Measurements from ENCODE around the gene ARHGEF16.

DNA sequence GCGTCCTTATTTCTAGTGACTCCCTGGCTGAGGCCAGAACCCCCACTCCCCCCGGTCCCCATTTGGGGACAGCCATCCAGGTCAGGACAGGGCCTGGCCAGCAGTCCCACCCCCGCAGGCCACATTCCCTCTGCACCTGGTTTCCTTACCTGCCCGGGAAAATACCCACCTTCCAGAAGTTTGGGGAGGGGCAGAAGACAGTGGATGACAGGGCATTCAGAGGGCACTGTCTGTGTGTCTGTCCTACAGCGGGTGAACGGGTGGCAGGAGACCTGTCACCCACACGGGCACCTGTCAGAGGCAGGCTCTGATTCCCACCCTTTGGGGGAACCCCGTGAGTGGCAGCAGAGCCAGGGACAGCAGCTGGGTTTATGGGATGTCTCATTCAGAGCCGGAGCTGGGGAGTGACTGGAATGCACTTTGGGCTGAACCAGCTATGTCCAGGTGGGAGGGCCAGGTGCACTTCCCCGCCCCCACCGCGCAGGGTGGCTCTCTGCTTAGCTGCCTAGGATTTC lies 2.0 kb downstream of the ARHGEF16 start:
- TF ChIP-seq POLR2A (IDR thresholded peaks at IDR 0.05), result no peak
- TF ChIP-seq, protein P1, sequence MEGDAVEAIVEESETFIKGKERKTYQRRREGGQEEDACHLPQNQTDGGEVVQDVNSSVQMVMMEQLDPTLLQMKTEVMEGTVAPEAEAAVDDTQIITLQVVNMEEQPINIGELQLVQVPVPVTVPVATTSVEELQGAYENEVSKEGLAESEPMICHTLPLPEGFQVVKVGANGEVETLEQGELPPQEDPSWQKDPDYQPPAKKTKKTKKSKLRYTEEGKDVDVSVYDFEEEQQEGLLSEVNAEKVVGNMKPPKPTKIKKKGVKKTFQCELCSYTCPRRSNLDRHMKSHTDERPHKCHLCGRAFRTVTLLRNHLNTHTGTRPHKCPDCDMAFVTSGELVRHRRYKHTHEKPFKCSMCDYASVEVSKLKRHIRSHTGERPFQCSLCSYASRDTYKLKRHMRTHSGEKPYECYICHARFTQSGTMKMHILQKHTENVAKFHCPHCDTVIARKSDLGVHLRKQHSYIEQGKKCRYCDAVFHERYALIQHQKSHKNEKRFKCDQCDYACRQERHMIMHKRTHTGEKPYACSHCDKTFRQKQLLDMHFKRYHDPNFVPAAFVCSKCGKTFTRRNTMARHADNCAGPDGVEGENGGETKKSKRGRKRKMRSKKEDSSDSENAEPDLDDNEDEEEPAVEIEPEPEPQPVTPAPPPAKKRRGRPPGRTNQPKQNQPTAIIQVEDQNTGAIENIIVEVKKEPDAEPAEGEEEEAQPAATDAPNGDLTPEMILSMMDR (IDR thresholded peaks at IDR 0.05), result no peak
- no peak for TF ChIP-seq POLR2AphosphoS5 (IDR thresholded peaks at IDR 0.05)

All from breast epithelium (tissue), 3 donors.